SK-N-MC (cell line): ENCODE measurements around the gene RTBDN.
"Not testable (repeated sequence)": the region's sequence is repeated elsewhere in the genome, so short reads cannot be mapped to it uniquely, and the experiment has no call there.

Experiments
- DNase-seq: peaks from one replicate; pipeline ENCODE4 v3.0.0-alpha.2; 2011; ENCODE audit warnings: low read depth, low spot score
- H3K27ac ChIP-seq: fragments of 200-600 bp; sonication (generic); 2 replicates; pipeline ENCODE4 v1.5.1; 2016; ENCODE audit warnings: mixed run types
- H3K36me3 ChIP-seq: fragments of 200-600 bp; sonication (generic); 2 replicates; pipeline ENCODE4 v1.6.1; 2017; ENCODE audit warnings: antibody characterized with exemption, low read length, mixed read lengths; ENCODE audit not compliant: insufficient read depth
- H3K4me3 ChIP-seq: fragments of 200-600 bp; sonication (generic); 2 replicates; pipeline ENCODE4 v1.5.1; 2016
- H3K9ac ChIP-seq: fragments of 200-600 bp; sonication (generic); 2 replicates; pipeline ENCODE4 v1.8.0; 2017; ENCODE audit warnings: mixed run types, mixed read lengths; ENCODE audit not compliant: insufficient read length
- H3K9me3 ChIP-seq: fragments of 200-600 bp; sonication (generic); 2 replicates; pipeline ENCODE4 v1.6.1; 2017; ENCODE audit warnings: low read depth, mild to moderate bottlenecking, antibody characterized with exemption, low read length, moderate library complexity, mixed read lengths
- EZH2 ChIP-seq: fragments of 200-600 bp; sonication (generic); IDR thresholded peaks from one replicate; pipeline ENCODE4 v1.6.1; 2017; ENCODE audit warnings: antibody characterized with exemption
- FOXP2 ChIP-seq: optimal IDR thresholded peaks from 2 replicates; pipeline ENCODE3; 2011; ENCODE audit warnings: mild to moderate bottlenecking, moderate library complexity; ENCODE audit not compliant: insufficient read depth; ENCODE audit errors: extremely low read length, control extremely low read depth
- POLR2AphosphoS5 ChIP-seq: IDR thresholded peaks from 2 replicates; pipeline ENCODE4 v1.6.1; 2012; ENCODE audit warnings: mild to moderate bottlenecking, low read depth, low read length, borderline replicate concordance

The RTBDN gene

DNA sequence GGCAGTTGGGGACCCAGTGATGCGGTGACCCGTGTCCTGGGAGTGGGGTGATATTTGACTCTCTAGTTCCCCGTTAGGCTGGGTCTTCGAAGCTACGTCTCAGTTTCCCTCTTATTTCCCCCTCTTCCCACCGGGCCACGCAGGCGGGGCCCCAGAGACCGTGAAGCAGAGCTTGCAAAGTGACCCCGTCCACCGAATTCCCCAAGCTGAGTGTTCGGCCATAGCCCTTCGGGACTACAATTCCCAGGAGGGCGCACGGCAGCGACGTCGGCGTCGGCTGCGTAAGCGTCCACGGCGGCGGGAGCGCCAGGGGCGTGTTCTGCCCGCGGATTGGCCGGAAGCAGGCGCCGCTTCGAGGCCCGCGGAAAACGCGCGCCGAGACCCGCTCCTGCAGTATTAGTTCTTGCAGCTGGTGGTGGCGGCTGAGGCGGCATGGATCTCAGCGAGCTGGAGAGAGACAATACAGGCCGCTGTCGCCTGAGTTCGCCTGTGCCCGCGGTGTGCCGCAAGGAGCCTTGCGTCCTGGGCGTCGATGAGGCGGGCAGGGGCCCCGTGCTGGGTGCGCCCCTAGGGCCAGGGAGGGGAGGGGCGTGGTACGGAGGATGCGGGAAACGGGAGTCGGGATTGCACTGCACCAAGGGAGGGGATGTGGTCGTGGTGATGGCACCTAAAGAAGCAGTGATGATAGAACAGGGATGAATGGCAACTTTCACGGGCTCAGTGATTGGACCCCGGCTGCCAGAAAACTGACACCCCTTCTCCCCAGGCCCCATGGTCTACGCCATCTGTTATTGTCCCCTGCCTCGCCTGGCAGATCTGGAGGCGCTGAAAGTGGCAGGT is 27.9 kb downstream of the RTBDN start, which contains the start of gene RNASEH2A:
Gene RNASEH2A (plus strand): TSS at position 343 of the 840 bp plus-strand sequence. CDS start 90 bp downstream, at position 433.
- peak within 1 kb of the TSS; percentile 72 for H3K27ac ChIP-seq
- peak within 1 kb of the TSS; percentile 87 for H3K9ac ChIP-seq

DNA sequence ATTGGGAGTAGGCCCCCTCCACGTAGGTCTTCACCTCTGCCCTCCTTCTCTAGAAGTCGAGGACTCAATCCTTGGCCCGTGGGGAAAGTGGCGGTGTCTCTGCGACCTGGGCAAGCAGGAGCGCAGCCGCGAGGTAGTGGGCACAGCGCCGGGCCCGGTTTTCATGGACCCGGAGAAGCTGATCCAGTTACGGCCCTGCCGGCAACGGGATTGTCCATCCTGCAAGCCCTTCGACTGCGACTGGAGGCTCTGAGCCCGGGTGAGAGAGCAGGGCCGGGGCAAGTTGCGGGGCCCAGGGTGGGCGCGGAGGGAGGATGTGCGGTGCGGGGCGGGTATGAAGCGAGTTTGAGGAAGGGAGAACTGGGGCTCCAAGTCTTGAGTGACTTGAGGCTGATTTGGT is 30.3 kb downstream of the RTBDN start:
- TF ChIP-seq EZH2, result no peak
- no peak for TF ChIP-seq FOXP2
- no peak for TF ChIP-seq POLR2AphosphoS5
- no peak for DNase-seq
- H3K36me3 ChIP-seq, result peaks cover 24% of the 10 kb centered on the region
- H3K4me3 ChIP-seq, result no peak overlapping the region
- H3K27ac ChIP-seq, result no peak overlapping the region
- no peak overlapping the region for H3K9ac ChIP-seq
- no peaks in the 10 kb centered on the region for H3K9me3 ChIP-seq

More for the DNA sequence above, 27.9 kb downstream of the RTBDN start, which contains the start of gene RNASEH2A:
- TF ChIP-seq FOXP2 (peak; percentile 84), POLR2AphosphoS5 (peak; percentile 92), EZH2 (no peak)
- DNase-seq, result no peak
- Histone ChIP-seq H3K36me3 (peaks cover 22% of the 10 kb centered on the region), H3K9me3 (no peaks in the 10 kb centered on the region), H3K4me3 (peak within 1 kb of the TSS; percentile 94)

DNA sequence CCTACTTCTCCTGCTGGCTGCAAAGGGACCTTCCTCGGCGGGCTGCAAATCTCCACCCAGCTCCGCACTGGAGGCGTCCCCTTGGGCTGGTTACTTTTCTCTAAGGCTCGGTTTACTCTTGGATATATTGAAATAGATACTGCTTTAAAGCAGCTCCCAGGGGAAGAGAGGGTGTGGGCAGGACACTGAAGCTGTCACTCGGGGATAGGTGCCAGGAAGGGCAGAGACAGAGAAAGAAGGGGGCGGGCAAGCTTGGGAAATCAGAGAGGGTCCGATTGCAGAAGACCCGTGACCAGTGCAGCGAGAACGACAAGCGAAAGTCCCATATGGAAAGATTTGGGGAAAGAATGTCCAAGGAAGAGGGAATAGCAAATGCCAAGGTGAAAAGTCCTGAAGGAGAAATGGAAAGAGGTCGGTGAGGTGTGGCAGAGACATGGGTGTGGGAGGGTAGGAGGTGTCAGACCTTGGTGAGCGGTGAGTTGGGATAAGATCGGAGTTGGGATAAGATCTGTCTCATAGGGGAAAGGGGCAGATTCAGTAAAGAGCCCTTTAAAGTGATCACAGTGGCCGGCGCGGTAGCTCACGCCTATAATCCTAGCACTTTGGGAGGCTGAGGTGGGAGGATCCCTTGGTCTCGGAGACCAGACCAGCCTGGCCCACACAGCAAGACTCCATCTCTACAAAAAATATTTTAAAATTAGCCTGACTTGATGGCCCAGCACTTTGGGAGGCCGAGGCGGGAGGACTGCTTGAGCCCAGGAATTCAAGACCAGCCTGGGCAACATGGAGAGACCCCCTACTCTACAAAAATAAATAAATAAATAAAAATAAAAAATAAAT is 31.9 kb downstream of the RTBDN start:
- H3K9me3 ChIP-seq, result no peaks in the 10 kb centered on the region
- peak overlapping the region; percentile 97 for H3K4me3 ChIP-seq
- TF ChIP-seq EZH2 (no peak), POLR2AphosphoS5 (no peak), FOXP2 (no peak)
- DNase-seq, result no peak
- peaks cover 19% of the 10 kb centered on the region for H3K36me3 ChIP-seq
- H3K27ac ChIP-seq, result no peak overlapping the region
- H3K9ac ChIP-seq, result peak overlapping the region; percentile 90

DNA sequence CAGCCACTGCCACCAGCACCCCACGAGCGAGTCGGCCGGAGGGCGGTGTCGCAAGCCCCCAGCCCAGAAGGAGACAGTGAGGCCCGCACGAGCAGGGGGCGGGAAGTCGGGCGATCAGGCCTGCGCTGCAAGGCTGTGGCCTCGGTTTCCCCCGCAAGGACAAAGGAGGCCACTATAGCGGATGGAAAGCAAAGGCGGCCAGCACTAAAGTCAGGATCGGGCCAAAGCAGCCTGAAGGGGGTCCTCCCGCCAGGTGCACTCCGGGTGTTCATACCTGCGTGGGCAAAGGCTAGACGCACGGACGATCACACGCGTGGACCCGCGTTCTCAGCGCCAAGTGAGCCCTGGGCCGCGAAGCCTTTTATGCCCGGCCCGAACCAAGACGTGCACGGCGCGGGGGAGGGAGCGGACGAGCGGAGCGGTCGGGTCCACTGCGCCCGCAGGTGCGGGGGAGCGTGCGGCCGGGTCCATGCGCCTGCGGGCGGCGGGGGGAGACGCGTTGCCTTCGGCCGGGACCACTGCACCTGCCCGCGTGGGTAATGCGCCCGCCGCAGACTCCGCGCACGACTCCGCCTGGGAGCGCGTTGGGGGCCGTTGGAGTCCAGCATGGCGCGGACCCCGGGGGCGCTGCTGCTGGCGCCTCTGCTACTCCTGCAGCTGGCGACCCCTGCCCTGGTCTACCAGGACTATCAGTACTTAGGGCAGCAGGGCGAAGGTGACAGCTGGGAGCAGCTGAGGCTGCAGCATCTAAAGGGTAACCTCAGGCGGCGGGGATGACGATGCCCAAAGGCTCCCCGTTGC is 32.7 kb downstream of the RTBDN start, which contains the start of the genes PRDX2 and THSD8:
Gene PRDX2 (minus strand): TSS at position 335 of the 801 bp plus-strand sequence. CDS start 539 bp downstream, outside the sequence.
Gene THSD8 (plus strand): TSS at position 604 of the 801 bp plus-strand sequence. CDS start 3 bp downstream, at position 607.
- H3K4me3 ChIP-seq, result peak within 1 kb of the TSS; percentile 97
- peak within 1 kb of the TSS; percentile 53; the same call in 1 of the 2 replicates for H3K27ac ChIP-seq
- DNase-seq, result no peak
- H3K36me3 ChIP-seq, result peaks cover 16% of the 10 kb centered on the region
- no peaks in the 10 kb centered on the region for H3K9me3 ChIP-seq
- peak within 1 kb of the TSS; percentile 90 for H3K9ac ChIP-seq
- peak; percentile 97 for TF ChIP-seq POLR2AphosphoS5
- TF ChIP-seq EZH2, result no peak

DNA sequence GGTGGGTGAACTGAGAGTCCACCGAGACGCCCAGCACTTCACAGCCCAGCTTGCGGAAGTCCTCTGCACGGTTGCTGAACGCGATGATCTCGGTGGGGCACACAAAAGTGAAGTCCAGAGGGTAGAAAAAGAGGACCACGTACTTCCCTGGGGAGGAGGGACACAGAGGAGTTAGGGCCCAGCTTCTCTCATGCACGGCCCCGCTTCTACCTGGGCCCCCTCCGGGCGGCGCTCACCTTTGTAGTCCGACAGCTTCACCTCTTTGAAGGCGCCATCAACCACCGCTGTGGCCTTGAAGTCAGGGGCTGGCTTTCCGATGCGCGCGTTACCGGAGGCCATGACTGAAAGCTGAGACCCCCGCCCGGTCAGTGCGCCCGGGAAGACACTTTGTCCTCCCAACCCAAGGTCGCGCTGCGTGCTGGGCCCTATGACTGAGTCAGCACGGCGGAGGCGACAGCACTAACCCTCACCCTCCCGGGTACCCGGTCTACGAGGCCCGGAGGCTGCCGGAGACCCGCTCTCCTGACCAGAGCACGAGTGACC is 33.4 kb downstream of the RTBDN start:
- Histone ChIP-seq H3K4me3 (peak overlapping the region; percentile 97), H3K27ac (peak overlapping the region; percentile 53; the same call in 1 of the 2 replicates), H3K36me3 (peaks cover 16% of the 10 kb centered on the region), H3K9ac (peak overlapping the region; percentile 90), H3K9me3 (no peaks in the 10 kb centered on the region)
- no peak for DNase-seq
- TF ChIP-seq FOXP2 (no peak), EZH2 (no peak), POLR2AphosphoS5 (no peak)

DNA sequence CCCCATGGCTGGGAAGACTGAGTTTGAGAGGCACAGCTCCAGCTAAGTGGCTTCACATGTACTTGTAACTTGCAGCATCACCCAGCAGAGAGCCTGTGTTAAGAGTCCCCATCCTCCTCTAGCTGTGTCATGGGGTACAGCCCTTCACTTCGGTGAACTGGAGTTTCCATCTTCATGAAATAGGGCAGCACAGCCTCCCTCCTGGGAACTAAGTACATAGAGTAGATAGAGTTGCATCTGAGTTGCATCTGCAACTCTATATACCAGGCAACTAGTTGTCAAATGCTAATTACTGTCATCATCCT is 34.0 kb downstream of the RTBDN start:
- Histone ChIP-seq H3K36me3 (peaks cover 16% of the 10 kb centered on the region), H3K4me3 (peak overlapping the region; percentile 97), H3K9ac (peak overlapping the region; percentile 90), H3K27ac (no peak overlapping the region), H3K9me3 (no peaks in the 10 kb centered on the region)
- DNase-seq, result no peak
- no peak for TF ChIP-seq POLR2AphosphoS5
- TF ChIP-seq FOXP2, result no peak
- TF ChIP-seq EZH2, result no peak

DNA sequence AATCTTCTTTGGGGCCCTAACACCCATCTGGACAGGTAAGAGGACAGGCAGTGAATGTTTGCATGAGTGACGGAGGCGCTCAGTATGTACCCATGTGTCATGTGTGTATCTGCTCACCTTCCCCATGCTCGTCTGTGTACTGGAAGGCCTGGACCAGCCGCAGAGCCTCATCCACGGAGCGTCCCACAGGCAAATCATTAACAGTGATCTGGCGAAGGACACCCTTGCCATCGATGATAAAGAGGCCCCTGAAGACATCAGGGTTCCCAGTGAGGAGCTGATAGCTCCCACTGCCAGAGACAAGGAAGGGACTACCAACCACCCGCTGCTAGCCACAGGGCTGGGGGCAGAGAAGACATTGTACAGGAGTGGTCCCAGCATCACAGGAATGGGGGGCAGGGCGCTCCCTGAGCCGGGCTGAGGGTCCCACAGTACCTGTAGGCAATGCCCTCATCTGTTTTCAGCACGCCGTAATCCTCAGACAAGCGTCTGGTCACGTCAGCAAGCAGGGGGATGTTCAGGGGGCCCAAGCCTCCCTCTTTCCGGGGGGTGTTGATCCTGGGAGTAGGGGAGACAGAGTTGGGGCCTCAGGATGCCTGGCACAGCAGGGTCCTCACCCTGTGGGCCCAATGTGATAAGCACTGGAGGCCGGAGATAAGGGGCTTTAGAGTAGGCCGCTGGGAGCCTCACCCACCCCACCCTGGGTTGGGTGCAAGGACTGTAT is 34.5 kb downstream of the RTBDN start:
- Histone ChIP-seq H3K9me3 (no peaks in the 10 kb centered on the region), H3K9ac (no peak overlapping the region), H3K4me3 (peak overlapping the region; percentile 97; the same call in 1 of the 2 replicates), H3K36me3 (peaks cover 16% of the 10 kb centered on the region), H3K27ac (no peak overlapping the region)
- DNase-seq, result no peak
- no peak for TF ChIP-seq EZH2
- no peak for TF ChIP-seq POLR2AphosphoS5
- no peak for TF ChIP-seq FOXP2

DNA sequence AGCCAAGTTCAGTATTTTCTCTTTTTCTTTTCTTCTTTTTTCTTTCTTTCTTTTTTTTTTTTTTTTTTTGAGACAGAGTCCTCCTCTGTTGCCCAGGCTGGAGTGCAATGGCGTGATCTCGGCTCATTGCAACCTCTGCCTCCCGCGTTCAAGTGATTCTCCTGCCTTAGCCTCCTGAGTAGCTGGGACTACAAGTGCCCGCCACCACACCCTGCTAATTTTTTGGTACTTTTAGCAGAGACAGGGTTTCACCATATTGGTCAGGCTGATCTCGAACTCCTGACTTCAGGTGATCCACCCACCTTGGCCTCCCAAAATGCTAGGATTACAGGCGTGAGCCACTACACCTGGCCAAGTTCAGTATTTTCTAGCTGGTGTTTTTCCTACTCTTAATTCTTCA is 36.8 kb downstream of the RTBDN start:
- peaks cover 16% of the 10 kb centered on the region for H3K36me3 ChIP-seq
- H3K9me3 ChIP-seq, H3K27ac ChIP-seq, H3K4me3 ChIP-seq, DNase-seq, H3K9ac ChIP-seq: not testable (repeated sequence)
